Vagina (tissue), 2 donors: Measurements from ENCODE around the gene KRTAP4-16.

Experiments used
- CTCF ChIP-seq, 3 experiments: fragments of 450-650 bp in 2 of 3; fragments of 200-600 bp in 1 of 3; sonication (generic) in 1 of 3; IDR thresholded peaks; one replicate each; pipeline ENCODE4 v1.5.1; 2017 to 2019; ENCODE audit warnings: antibody characterized with exemption in 3 of 3, mild to moderate bottlenecking in 2 of 3, moderate library complexity in 2 of 3
- POLR2A ChIP-seq, 2 donors: fragments of 450-650 bp; IDR thresholded peaks; one replicate each; pipeline ENCODE4 v1.6.1; 2017; ENCODE audit warnings: antibody characterized with exemption in 2 of 2, mild to moderate bottlenecking in 2 of 2, moderate library complexity in 2 of 2
- POLR2AphosphoS5 ChIP-seq, 2 donors: sonication (generic); formaldehyde crosslinking; IDR thresholded peaks; one replicate each; pipeline ENCODE4 v1.9.0; 2017; ENCODE audit warnings: antibody characterized with exemption in 2 of 2, mild to moderate bottlenecking in 2 of 2, low read depth in 1 of 2; ENCODE audit not compliant: insufficient read depth in 1 of 2

DNA sequence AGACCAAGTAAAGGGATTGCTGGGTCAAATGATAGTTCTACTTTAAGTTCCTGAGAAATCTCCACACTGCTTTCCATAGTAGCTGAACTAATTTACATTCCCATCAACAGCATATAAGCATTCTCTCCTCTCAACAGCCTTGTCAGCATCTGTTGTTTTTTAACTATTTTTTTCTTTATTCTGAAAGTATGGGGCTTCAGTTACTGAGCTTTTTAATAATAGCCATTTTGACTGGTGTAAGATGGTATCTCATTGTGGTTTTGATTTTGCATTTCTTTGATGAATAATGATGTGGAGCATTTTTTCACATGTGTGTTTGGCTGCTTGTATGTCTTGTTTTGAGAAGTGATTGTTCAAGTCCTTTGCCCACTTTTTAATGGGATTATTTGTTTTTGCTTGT lies 49.4 kb downstream of the KRTAP4-16 start:
- TF ChIP-seq CTCF (IDR thresholded peaks at IDR 0.05) (no peak), POLR2A (IDR thresholded peaks at IDR 0.05) (no peak), POLR2AphosphoS5 (IDR thresholded peaks at IDR 0.05; ENCODE audit: insufficient read depth in 1 of 2, low read depth in 1 of 2) (no peak)
